Mucosa of descending colon (tissue), 3 donors: Measurements from ENCODE around the gene ANO6. TPM values are rescaled to one million over a fixed set of nuclear protein-coding genes. Genes with fewer than 3 reads are reported as not detected.

Experiments
- ATAC-seq: fragments of 200-7000 bp; cut with Tn5 transposase; one replicate; pipeline ENCODE4 v1.9.1; 2020; ENCODE audit warnings: mild to moderate bottlenecking, moderate library complexity
- DNase-seq, 3 donors: peaks; one replicate each; pipeline ENCODE4 v3.0.0-alpha.2; 2020
- H3K36me3 ChIP-seq: fragments of 200-600 bp; one replicate; pipeline ENCODE4 v1.8.0; 2021; ENCODE audit warnings: low read depth, mild to moderate bottlenecking
- H3K4me1 ChIP-seq: fragments of 200-600 bp; one replicate; pipeline ENCODE4 v1.8.0; 2021; ENCODE audit warnings: low read depth, mild to moderate bottlenecking
- H3K4me3 ChIP-seq: fragments of 200-600 bp; one replicate; pipeline ENCODE4 v1.8.0; 2021; ENCODE audit warnings: mild to moderate bottlenecking
- H3K9me3 ChIP-seq: fragments of 200-600 bp; one replicate; pipeline ENCODE4 v1.8.0; 2021; ENCODE audit warnings: mild to moderate bottlenecking
- intact Hi-C, 2 donors: fragments of 100-400 bp; cut with DNase I in 1 of 2; cut with micrococcal nuclease in 1 of 2; formaldehyde crosslinking; loops; one replicate each; pipeline versions ENCODE4 v1.11.0 to v1.11.1; 2022; cut with DNase I, micrococcal nuclease
- total RNA-seq, 3 donors: library from RNA; stranded (reverse); fragmentation: NEBNext Ultra II Directional in 2 of 3; extraction: Animal tissue kit (Norgen Biotek cat#: 25700) in 2 of 3; gene quantifications; one replicate each; pipeline versions ENCODE4 v1.2.1 to v1.2.4, GENCODE V29; 2021 to 2023
- TF ChIP-seq, protein P1 (sequence below): fragments of 200-600 bp; IDR thresholded peaks from one replicate; pipeline ENCODE4 v1.8.0; 2022; ENCODE audit warnings: antibody characterized with exemption, mild to moderate bottlenecking
- donor health status: DM: no; HTN: no; CAD: no; lungs with moderate emphysema.
- donor health status: DM: no; HTN: no; CAD: no.
- donor health status: DM: no; HTN: yes; CAD: no.

The ANO6 gene
- total RNA-seq, 3 donors from 2014 or later, result 7.8 to 65.8 (median 15.2) TPM

- DNase-seq (no peak), ATAC-seq (no peak)
- Histone ChIP-seq H3K9me3 (no peaks in the 10 kb centered on the region), H3K4me1 (no peaks in the 10 kb centered on the region), H3K36me3 (no peaks in the 10 kb centered on the region), H3K4me3 (no peak overlapping the region)
- TF ChIP-seq, protein P1, sequence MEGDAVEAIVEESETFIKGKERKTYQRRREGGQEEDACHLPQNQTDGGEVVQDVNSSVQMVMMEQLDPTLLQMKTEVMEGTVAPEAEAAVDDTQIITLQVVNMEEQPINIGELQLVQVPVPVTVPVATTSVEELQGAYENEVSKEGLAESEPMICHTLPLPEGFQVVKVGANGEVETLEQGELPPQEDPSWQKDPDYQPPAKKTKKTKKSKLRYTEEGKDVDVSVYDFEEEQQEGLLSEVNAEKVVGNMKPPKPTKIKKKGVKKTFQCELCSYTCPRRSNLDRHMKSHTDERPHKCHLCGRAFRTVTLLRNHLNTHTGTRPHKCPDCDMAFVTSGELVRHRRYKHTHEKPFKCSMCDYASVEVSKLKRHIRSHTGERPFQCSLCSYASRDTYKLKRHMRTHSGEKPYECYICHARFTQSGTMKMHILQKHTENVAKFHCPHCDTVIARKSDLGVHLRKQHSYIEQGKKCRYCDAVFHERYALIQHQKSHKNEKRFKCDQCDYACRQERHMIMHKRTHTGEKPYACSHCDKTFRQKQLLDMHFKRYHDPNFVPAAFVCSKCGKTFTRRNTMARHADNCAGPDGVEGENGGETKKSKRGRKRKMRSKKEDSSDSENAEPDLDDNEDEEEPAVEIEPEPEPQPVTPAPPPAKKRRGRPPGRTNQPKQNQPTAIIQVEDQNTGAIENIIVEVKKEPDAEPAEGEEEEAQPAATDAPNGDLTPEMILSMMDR, result no peak
- intact Hi-C loops, result no loop called here
These were observed 202.6 kb downstream of the ANO6 start for GRCh38 chr12:45418520-45418919.

DNA sequence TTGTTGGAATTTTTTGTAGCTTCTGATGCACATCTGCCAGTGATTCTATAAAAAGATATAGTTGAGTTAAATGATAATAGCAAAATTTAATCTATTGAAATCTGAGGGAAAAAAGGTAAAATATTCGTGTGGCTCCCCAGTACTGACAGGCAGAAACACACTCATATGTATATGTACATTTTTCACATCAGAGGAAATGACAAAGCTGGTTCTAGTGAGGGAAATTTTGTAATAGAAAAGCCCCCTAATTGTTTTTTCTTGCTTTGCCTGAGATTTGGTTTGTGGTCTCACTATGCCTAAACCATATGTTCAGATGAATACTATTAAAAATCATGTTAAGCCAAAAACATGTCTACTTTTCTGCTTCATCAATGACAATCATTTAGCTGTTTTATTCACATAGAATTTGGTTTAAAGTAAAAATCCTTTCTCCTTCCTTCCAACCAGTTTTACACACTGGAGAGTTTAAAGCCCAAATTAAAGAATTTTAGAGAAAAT, 203.5 kb downstream of the ANO6 start:
- TF ChIP-seq, protein P1, result no peak
- Histone ChIP-seq H3K4me1 (no peaks in the 10 kb centered on the region), H3K36me3 (no peaks in the 10 kb centered on the region), H3K9me3 (no peaks in the 10 kb centered on the region), H3K4me3 (no peak overlapping the region)
- ATAC-seq (no peak), DNase-seq (no peak)
- intact Hi-C loops, result no loop called here

- H3K4me1 ChIP-seq, result no peaks in the 10 kb centered on the region
- no peak overlapping the region for H3K4me3 ChIP-seq
- TF ChIP-seq, protein P1, result no peak
- intact Hi-C loops, result no loop called here
- H3K9me3 ChIP-seq, result no peaks in the 10 kb centered on the region
- DNase-seq (no peak), ATAC-seq (no peak)
- H3K36me3 ChIP-seq, result no peaks in the 10 kb centered on the region
These were observed 205.8 kb downstream of the ANO6 start for GRCh38 chr12:45421736-45422135.

- TF ChIP-seq, protein P1, result no peak
- Histone ChIP-seq H3K36me3 (no peaks in the 10 kb centered on the region), H3K4me1 (no peaks in the 10 kb centered on the region), H3K9me3 (no peaks in the 10 kb centered on the region), H3K4me3 (no peak overlapping the region)
- ATAC-seq (no peak), DNase-seq (no peak)
- intact Hi-C loops, result no loop called here
These were observed 208.0 kb downstream of the ANO6 start for GRCh38 chr12:45423931-45424330.

- Histone ChIP-seq H3K4me3 (no peak overlapping the region), H3K36me3 (no peaks in the 10 kb centered on the region), H3K4me1 (no peaks in the 10 kb centered on the region), H3K9me3 (no peaks in the 10 kb centered on the region)
- no peak for ATAC-seq
- intact Hi-C loops, result no loop called here
- TF ChIP-seq, protein P1, result no peak
- DNase-seq, result no peak
These were observed 209.5 kb downstream of the ANO6 start for GRCh38 chr12:45425426-45425825.

- no peak for DNase-seq
- H3K36me3 ChIP-seq, result no peaks in the 10 kb centered on the region
- no peak overlapping the region for H3K4me3 ChIP-seq
- intact Hi-C loops, result no loop called here
- no peak for ATAC-seq
- TF ChIP-seq, protein P1, result no peak
- no peaks in the 10 kb centered on the region for H3K4me1 ChIP-seq
- H3K9me3 ChIP-seq, result no peaks in the 10 kb centered on the region
These were observed 210.4 kb downstream of the ANO6 start for GRCh38 chr12:45426294-45426693.
